HG03039 (cell line): Measurements from ENCODE around the gene KCNG2.

ENCODE experiments used
- ATAC-seq: cut with Tn5 transposase; IDR thresholded peaks from one replicate; pipeline ENCODE4 v1.9.1; 2021; ENCODE audit warnings: mild to moderate bottlenecking, moderate library complexity; ENCODE audit not compliant: unreplicated experiment

The KCNG2 gene

GRCh38 chr18:79784965-79785770 is 12.6 kb upstream of the KCNG2 start:
- ATAC-seq: no peak

GRCh38 chr18:79785831-79786230 is 11.9 kb upstream of the KCNG2 start:
- ATAC-seq: no peak

GRCh38 chr18:79786304-79786703 is 11.4 kb upstream of the KCNG2 start:
- no peak for ATAC-seq

GRCh38 chr18:79786786-79787526 is 10.8 kb upstream of the KCNG2 start:
- ATAC-seq: no peak

- no peak for ATAC-seq
Measured at GRCh38 chr18:79787527-79787864, 10.2 kb upstream of the KCNG2 start.

- no peak for ATAC-seq
Measured at GRCh38 chr18:79787865-79788733, 9.6 kb upstream of the KCNG2 start.

GRCh38 chr18:79788734-79789085 is 9.0 kb upstream of the KCNG2 start:
- ATAC-seq: no peak

- ATAC-seq: no peak
Measured at GRCh38 chr18:79789091-79789891, 8.4 kb upstream of the KCNG2 start.

GRCh38 chr18:79789901-79790890 is 7.5 kb upstream of the KCNG2 start:
- no peak for ATAC-seq

GRCh38 chr18:79790996-79791972 is 6.5 kb upstream of the KCNG2 start:
- no peak for ATAC-seq

GRCh38 chr18:79792096-79792987 is 5.4 kb upstream of the KCNG2 start:
- no peak for ATAC-seq

GRCh38 chr18:79792988-79793355 is 4.8 kb upstream of the KCNG2 start:
- no peak for ATAC-seq

- ATAC-seq: no peak
Measured at GRCh38 chr18:79794846-79795245, 2.9 kb upstream of the KCNG2 start.

- ATAC-seq: no peak
Measured at GRCh38 chr18:79795446-79795845, 2.3 kb upstream of the KCNG2 start.

- no peak for ATAC-seq
Measured at GRCh38 chr18:79796016-79796415, 1.7 kb upstream of the KCNG2 start.

GRCh38 chr18:79796531-79797405 is 970 bp upstream of the KCNG2 start:
- no peak for ATAC-seq
